HG03457 (cell line): ENCODE data around the gene CIAO2A.

Source experiments
- ATAC-seq: cut with Tn5 transposase; IDR thresholded peaks from one replicate; pipeline ENCODE4 v1.9.1; 2021; ENCODE audit warnings: moderate number of reproducible peaks; ENCODE audit not compliant: unreplicated experiment

Gene CIAO2A

GRCh38 chr15:64045101-64045435, 48.6 kb downstream of the CIAO2A start:
- ATAC-seq: no peak

- no peak for ATAC-seq
Measured at GRCh38 chr15:64044300-64045100, 49.1 kb downstream of the CIAO2A start.

GRCh38 chr15:64038878-64039610, 54.6 kb downstream of the CIAO2A start:
- ATAC-seq: no peak

GRCh38 chr15:64037966-64038365, 55.7 kb downstream of the CIAO2A start:
- no peak for ATAC-seq

GRCh38 chr15:64037116-64037515, 56.5 kb downstream of the CIAO2A start:
- ATAC-seq: no peak

GRCh38 chr15:64035525-64035924, 58.1 kb downstream of the CIAO2A start:
- ATAC-seq: no peak

- no peak for ATAC-seq
Measured at GRCh38 chr15:64034519-64034918, 59.1 kb downstream of the CIAO2A start.

GRCh38 chr15:64032329-64032728, 61.3 kb downstream of the CIAO2A start:
- ATAC-seq: no peak

GRCh38 chr15:64030123-64030522, 63.5 kb downstream of the CIAO2A start:
- no peak for ATAC-seq

GRCh38 chr15:64029633-64030032, 64.0 kb downstream of the CIAO2A start:
- ATAC-seq: no peak

- no peak for ATAC-seq
Measured at GRCh38 chr15:64029110-64029509, 64.5 kb downstream of the CIAO2A start.

GRCh38 chr15:64026591-64026990, 67.0 kb downstream of the CIAO2A start:
- no peak for ATAC-seq

- no peak for ATAC-seq
Measured at GRCh38 chr15:64024172-64025050, 69.2 kb downstream of the CIAO2A start.

GRCh38 chr15:64023220-64023619, 70.4 kb downstream of the CIAO2A start:
- no peak for ATAC-seq

GRCh38 chr15:64022571-64022970, 71.1 kb downstream of the CIAO2A start:
- ATAC-seq: no peak
